Subcutaneous adipose tissue (tissue), 4 donors: ENCODE measurements around the gene MORN5. TPM values are rescaled to one million over a fixed set of nuclear protein-coding genes. Genes with fewer than 3 reads are reported as not detected.

Experiments
- total RNA-seq, 4 donors: library from RNA; depleted of rRNA; stranded (reverse); fragments of >200 nt; gene quantifications; one replicate each; pipeline ENCODE4 v1.1.0, GENCODE V29; 2016
- TF ChIP-seq, protein P1 (sequence below): fragments of 450-650 bp; IDR thresholded peaks from one replicate; pipeline ENCODE4 v1.5.1; 2016; ENCODE audit warnings: low read depth, mild to moderate bottlenecking, control low read depth, antibody characterized with exemption, moderate library complexity

MORN5 gene
- total RNA-seq, 4 donors from 2014 or later, result not detected

DNA sequence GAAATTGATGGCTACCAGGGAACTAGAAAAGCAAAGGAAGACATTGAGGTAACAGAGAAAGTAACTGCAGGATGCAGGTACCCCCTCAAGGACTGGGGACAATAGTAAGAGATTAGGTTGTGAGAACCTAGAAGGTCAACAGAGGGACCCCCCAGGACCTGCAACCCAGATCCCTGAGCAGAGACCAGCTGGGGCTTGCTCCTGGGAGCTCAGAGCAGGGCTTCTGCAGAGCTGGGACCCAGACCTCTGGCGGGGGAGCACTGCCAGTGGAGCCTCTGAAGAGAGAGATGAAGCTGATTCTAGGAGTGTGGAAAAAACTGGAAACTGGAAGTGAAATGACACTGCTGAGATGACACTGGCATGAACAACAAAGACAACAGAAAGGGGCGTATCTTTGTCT is 17.2 kb downstream of the MORN5 start:
- TF ChIP-seq, protein P1, sequence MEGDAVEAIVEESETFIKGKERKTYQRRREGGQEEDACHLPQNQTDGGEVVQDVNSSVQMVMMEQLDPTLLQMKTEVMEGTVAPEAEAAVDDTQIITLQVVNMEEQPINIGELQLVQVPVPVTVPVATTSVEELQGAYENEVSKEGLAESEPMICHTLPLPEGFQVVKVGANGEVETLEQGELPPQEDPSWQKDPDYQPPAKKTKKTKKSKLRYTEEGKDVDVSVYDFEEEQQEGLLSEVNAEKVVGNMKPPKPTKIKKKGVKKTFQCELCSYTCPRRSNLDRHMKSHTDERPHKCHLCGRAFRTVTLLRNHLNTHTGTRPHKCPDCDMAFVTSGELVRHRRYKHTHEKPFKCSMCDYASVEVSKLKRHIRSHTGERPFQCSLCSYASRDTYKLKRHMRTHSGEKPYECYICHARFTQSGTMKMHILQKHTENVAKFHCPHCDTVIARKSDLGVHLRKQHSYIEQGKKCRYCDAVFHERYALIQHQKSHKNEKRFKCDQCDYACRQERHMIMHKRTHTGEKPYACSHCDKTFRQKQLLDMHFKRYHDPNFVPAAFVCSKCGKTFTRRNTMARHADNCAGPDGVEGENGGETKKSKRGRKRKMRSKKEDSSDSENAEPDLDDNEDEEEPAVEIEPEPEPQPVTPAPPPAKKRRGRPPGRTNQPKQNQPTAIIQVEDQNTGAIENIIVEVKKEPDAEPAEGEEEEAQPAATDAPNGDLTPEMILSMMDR, result no peak

DNA sequence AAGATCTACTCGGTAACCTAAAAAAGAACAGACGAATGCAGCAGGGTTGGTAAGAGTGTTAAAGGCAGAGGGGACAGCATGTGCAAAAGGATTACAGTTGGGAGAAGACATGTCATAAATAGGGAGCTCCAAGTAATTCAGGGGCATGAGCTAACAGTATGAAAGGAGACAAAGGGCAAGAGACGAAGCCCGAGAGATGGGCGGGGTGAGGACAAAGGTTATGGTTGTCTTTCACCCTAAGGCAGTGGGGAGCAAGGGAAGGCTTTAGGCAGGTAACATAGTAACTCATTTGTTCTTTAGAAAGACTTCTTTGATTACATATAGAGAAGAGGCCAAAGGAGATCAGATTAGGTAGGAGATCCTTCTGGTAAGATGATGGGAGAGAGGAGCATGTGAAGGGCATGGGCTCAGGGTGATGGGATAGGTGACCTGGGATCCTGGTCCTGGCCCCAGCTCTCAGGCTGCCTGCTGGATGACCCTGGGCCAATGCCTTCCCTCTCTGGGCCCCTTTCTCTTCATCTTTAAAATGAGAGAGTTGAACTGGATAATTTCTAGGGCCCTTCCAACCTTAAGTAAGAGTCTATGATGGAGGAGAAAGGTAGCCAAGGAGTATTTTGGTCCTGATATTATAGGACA is 19.5 kb downstream of the MORN5 start:
- TF ChIP-seq, protein P1, result no peak

DNA sequence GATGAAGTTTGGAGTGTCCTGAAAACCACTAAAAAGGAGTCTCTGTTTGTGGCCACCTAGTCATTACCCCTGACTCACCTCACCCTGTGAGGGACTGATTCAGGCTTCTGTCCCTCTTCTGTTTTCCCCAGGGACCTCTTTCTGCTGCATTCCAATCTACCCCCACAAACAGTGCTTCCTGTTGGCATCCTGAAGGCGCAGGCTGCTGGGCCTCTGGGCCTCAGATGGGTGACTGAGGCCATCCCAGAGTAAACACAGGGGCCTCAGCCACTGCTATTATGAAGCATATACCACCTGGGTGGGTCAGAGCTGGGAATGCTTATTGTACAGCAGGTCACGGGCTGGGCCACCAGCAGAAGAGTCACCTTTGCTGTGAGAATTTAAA is 20.0 kb downstream of the MORN5 start:
- TF ChIP-seq, protein P1, result no peak

DNA sequence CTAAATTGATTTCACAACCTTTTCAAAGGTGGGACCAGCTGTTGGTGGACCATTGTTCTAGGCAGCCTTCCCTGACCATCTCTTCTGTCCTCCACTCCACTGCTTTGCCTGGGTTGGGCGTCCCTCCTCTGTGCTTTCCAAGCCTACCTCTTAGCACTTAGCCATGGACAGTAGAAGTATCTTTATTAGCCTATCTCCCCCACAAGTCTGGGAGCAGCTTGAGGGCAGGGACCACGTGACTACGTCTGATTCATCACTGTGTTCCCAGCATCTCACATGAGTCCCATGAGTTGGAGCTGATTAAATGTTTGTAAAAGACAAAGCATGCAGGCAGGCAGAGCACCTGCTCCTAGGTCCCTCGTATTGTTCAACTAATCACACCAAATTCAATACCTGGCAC is 20.9 kb downstream of the MORN5 start:
- TF ChIP-seq, protein P1, result no peak

DNA sequence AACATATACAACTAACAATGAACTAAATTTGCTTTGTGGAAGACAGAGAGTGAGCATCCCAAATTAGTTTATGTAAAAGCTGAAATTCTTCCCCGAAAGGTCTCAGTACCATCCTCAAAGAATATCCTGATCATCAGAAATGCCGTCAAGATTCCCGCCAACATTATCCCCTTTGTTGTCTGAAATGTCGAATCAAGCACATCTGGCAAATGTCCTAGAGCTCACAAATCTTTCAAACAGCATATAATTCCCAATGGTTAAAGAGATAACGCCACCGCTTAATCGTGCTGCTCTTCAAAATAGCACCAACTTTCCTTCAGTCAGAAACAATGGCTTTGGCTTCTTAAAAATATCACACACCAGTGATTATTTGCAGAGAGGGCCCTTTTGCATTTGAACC is 23.8 kb downstream of the MORN5 start:
- TF ChIP-seq, protein P1, result no peak

DNA sequence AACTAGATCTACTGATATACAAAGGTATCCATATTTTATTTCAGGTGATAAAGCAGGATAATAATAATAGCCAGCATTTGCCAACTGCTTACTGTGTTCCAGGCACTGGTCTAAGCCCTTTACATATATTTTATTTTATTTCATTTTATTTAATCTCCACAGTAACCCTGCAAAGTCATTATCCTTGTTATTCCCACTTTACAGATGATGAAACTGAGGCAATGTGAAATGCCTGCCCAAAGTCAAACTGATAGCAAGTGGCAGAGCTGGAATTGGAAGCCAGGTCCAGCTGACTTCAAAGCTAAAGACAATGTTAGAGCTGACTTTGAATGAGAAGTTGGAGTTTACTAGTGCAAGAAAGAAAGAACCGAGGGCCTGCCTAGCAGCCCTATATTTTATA is 24.8 kb downstream of the MORN5 start:
- TF ChIP-seq, protein P1, result no peak

DNA sequence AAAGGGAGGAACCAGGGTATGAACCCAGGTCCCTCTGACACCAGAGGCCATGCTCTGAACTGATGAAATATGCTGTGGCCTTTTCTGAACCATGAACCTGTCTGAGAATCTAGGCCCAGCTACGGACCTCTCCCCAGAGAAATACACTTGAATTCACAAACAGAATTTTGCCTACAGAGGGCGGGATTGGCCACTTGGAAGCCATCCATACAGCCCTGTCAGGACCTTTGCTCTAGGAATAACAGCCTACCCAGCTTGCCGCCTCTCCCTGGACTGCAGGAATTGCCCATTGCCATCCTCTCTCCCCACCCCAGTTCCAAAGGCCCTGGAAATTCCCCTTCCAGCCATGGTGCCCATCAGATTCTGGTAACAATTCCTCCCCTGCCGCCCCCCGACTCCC is 26.6 kb downstream of the MORN5 start:
- TF ChIP-seq, protein P1, result no peak
